ENCODE measurements around the gene C2orf80. TPM values are rescaled to one million over a fixed set of nuclear protein-coding genes. Genes with fewer than 3 reads are reported as not detected.

The C2orf80 gene
- total RNA-seq, 2 experiments from 2014 or later = not detected

- POLR2A ChIA-PET = no interaction called here
- H3K4me1 ChIP-seq (ENCODE audit: insufficient read depth, low read length, poor library complexity, severe bottlenecking) = no peaks in the 10 kb centered on the region
- H3K79me2 ChIP-seq (ENCODE audit: insufficient read depth, low read depth, low read length) = no peaks in the 10 kb centered on the region
- no peaks in the 10 kb centered on the region for H3K36me3 ChIP-seq (ENCODE audit: insufficient read depth, low read length)
- H3K4me2 ChIP-seq (ENCODE audit: low read length) = no peak overlapping the region
- BruUV-seq (replicated peaks) = no TSS peak
- intact Hi-C loops (cut with micrococcal nuclease; ENCODE audit: unreplicated experiment) = no loop called here
- CTCF ChIA-PET (ENCODE audit: unreplicated experiment) = no interaction called here
- no peak overlapping the region for H3K27ac ChIP-seq (ENCODE audit: low read depth, low read length, poor library complexity, severe bottlenecking)
- H2AFZ ChIP-seq (ENCODE audit: low read length) = no peak overlapping the region
- DNase-seq (ENCODE audit: low spot score) = no peak
- H4K20me1 ChIP-seq (ENCODE audit: insufficient read depth, low read length) = no peaks in the 10 kb centered on the region
- no peaks in the 10 kb centered on the region for H3K9me3 ChIP-seq (ENCODE audit: low read length)
- no peak overlapping the region for H3K4me3 ChIP-seq (ENCODE audit: low read depth, low read length, poor library complexity, severe bottlenecking)
- H3K9me2 ChIP-seq (ENCODE audit: insufficient read depth, low read length) = no peaks in the 10 kb centered on the region
- TF ChIP-seq, protein P1, sequence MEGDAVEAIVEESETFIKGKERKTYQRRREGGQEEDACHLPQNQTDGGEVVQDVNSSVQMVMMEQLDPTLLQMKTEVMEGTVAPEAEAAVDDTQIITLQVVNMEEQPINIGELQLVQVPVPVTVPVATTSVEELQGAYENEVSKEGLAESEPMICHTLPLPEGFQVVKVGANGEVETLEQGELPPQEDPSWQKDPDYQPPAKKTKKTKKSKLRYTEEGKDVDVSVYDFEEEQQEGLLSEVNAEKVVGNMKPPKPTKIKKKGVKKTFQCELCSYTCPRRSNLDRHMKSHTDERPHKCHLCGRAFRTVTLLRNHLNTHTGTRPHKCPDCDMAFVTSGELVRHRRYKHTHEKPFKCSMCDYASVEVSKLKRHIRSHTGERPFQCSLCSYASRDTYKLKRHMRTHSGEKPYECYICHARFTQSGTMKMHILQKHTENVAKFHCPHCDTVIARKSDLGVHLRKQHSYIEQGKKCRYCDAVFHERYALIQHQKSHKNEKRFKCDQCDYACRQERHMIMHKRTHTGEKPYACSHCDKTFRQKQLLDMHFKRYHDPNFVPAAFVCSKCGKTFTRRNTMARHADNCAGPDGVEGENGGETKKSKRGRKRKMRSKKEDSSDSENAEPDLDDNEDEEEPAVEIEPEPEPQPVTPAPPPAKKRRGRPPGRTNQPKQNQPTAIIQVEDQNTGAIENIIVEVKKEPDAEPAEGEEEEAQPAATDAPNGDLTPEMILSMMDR (conservative IDR thresholded peaks at IDR 0.05; ENCODE audit: low read length) = no peak
- no peak for TF ChIP-seq EZH2phosphoT487 (IDR thresholded peaks at IDR 0.05; ENCODE audit: borderline replicate concordance, low read depth, low read length)
Observed at GRCh38 chr2:208136716-208137094, 53.1 kb downstream of the C2orf80 start.

DNA sequence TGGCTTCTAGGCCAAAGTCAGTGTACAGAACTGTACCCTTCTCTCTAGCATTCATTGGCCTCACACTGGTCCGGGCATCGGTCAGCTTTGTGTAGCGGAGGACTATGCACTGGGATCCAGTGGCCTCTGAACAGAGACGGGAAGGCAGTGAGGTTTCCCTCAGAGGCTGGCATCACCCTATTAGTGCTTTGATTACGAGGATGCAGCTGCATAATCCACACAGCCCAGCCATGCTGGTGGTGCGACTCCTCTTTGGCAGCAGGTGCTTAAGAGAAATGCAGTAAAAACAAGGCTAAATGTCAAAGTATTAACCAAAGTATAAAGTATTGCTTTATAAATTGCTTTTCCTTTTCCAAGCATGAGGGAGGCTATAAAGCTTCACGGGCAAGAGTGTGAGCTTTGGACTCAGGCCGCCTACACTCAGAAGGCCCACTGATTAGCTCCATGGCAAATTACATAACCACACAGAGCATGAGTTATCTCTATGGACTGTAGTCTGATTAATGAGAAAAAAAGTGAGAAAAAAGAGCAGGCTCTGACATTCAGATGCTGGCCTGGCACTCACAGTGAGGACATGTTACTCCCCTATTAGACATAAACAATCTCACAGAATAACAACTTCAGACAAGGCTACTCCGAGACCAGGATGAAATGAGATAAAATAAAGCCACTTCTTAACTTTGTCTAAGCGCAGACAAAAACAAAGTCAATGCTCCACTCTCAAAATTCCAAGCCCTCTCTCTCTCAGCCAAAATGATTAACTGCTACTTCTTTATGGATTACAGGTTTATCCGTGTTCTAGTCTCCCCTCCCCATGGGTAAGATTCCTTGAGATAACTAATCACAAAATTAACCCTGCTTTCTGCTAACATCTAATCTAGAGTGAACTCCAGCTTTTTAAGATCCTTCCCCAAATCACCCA lies 53.8 kb downstream of the C2orf80 start:
- Histone ChIP-seq H3K79me2 (ENCODE audit: insufficient read depth, low read depth, low read length) (no peaks in the 10 kb centered on the region), H3K9me2 (ENCODE audit: insufficient read depth, low read length) (no peaks in the 10 kb centered on the region), H3K4me2 (ENCODE audit: low read length) (no peak overlapping the region), H4K20me1 (ENCODE audit: insufficient read depth, low read length) (no peaks in the 10 kb centered on the region), H3K4me3 (ENCODE audit: low read depth, low read length, poor library complexity, severe bottlenecking) (no peak overlapping the region), H3K36me3 (ENCODE audit: insufficient read depth, low read length) (no peaks in the 10 kb centered on the region), H3K27ac (ENCODE audit: low read depth, low read length, poor library complexity, severe bottlenecking) (no peak overlapping the region), H3K4me1 (ENCODE audit: insufficient read depth, low read length, poor library complexity, severe bottlenecking) (no peaks in the 10 kb centered on the region), H2AFZ (ENCODE audit: low read length) (no peak overlapping the region), H3K9me3 (ENCODE audit: low read length) (no peaks in the 10 kb centered on the region)
- BruUV-seq (replicated peaks) = no TSS peak
- CTCF ChIA-PET (ENCODE audit: unreplicated experiment) = no interaction called here
- TF ChIP-seq, protein P1 (conservative IDR thresholded peaks at IDR 0.05; ENCODE audit: low read length) = no peak
- TF ChIP-seq EZH2phosphoT487 (IDR thresholded peaks at IDR 0.05; ENCODE audit: borderline replicate concordance, low read depth, low read length) = no peak
- POLR2A ChIA-PET = interaction anchor here (0.6 kb wide), 1 partner anchor 17 kb away, joined by 3 read pairs; no protein-coding TSS in a partner anchor
- DNase-seq (ENCODE audit: low spot score) = no peak
- intact Hi-C loops (cut with micrococcal nuclease; ENCODE audit: unreplicated experiment) = no loop called here
